Ascending aorta (tissue), 2 donors: ENCODE results near the gene GDPGP1. TPM values are rescaled to one million over a fixed set of nuclear protein-coding genes. Genes with fewer than 3 reads are reported as not detected.
"Not testable (repeated sequence)": the region's sequence is repeated elsewhere in the genome, so short reads cannot be mapped to it uniquely, and the experiment has no call there.

Experiments used
- DNase-seq, 2 donors: peaks; one replicate each; pipeline ENCODE4 v3.0.0-alpha.2; 2019; ENCODE audit warnings: low spot score in 2 of 2
- H3K27ac ChIP-seq, 2 donors: fragments of 200-600 bp; sonication (generic); one replicate each; pipeline ENCODE4 v1.5.1; 2016 to 2017; ENCODE audit warnings: mild to moderate bottlenecking in 1 of 2
- H3K27me3 ChIP-seq: fragments of 200-600 bp; sonication (generic); one replicate; pipeline ENCODE4 v1.5.1; 2017
- H3K36me3 ChIP-seq, 2 donors: fragments of 200-600 bp; sonication (generic); one replicate each; pipeline ENCODE4 v1.5.1; 2016
- H3K4me1 ChIP-seq, 2 donors: fragments of 200-600 bp; sonication (generic); one replicate each; pipeline ENCODE4 v1.5.1; 2016 to 2017; ENCODE audit warnings: mild to moderate bottlenecking in 1 of 2
- H3K4me3 ChIP-seq, 2 donors: fragments of 200-600 bp; sonication (generic); one replicate each; pipeline ENCODE4 v1.5.1; 2016 to 2017; ENCODE audit warnings: mild to moderate bottlenecking in 1 of 2
- H3K9me3 ChIP-seq, 2 donors: fragments of 200-600 bp; sonication (generic); one replicate each; pipeline ENCODE4 v1.5.1; 2016
- CTCF ChIP-seq, 3 experiments: fragments of 200-600 bp in 2 of 3; fragments of 450-650 bp in 1 of 3; sonication (generic) in 2 of 3; IDR thresholded peaks; one replicate each; pipeline ENCODE4 v1.5.1; 2016 to 2019; ENCODE audit warnings: antibody characterized with exemption in 3 of 3, mild to moderate bottlenecking in 1 of 3, moderate library complexity in 1 of 3
- intact Hi-C: fragments of 100-400 bp; cut with DNase I; formaldehyde crosslinking; loops from one replicate; pipeline ENCODE4 v1.15.1; 2023
- total RNA-seq: library from RNA; depleted of rRNA; stranded (reverse); fragments of >200 nt; gene quantifications from one replicate; pipeline ENCODE4 v1.1.0, GENCODE V29; 2016

Gene GDPGP1
- total RNA-seq, result 2.2 TPM

GRCh38 chr15:90234096-90234988, at the start of gene GDPGP1:
Gene GDPGP1 (plus strand): TSS chr15:90234209. CDS start chr15:90240909, 6,700 bp downstream.
- intact Hi-C loops, result loop anchor here (1.0 to 10.0 kb wide), 5 partner anchors 15 to 570 kb away; partner anchors contain the start of genes NGRN, TTLL13 and ZNF710
- peak within 1 kb of the TSS; percentile 95 to 96 for H3K27ac ChIP-seq
- H3K27me3 ChIP-seq, result no peaks in the 10 kb centered on the region
- TF ChIP-seq CTCF (IDR thresholded peaks at IDR 0.05), result no peak
- no peaks in the 10 kb centered on the region for H3K9me3 ChIP-seq
- H3K4me1 ChIP-seq, result peaks cover 0 to 22% of the 10 kb centered on the region in 2 donors
- H3K36me3 ChIP-seq, result peaks cover 15 to 44% of the 10 kb centered on the region in 2 donors
- DNase-seq, result no peak
- peak within 1 kb of the TSS; percentile 91 to 92 for H3K4me3 ChIP-seq

- peak in 1 of 2 donors; percentile 84 for DNase-seq
- H3K4me3 ChIP-seq, result peak overlapping the region; percentile 84 to 87
- peak overlapping the region; percentile 90 for H3K27ac ChIP-seq
- intact Hi-C loops, result loop anchor here (2.0 kb wide), 2 partner anchors 16 to 50 kb away; partner anchors contain the start of genes GDPGP1 and SEMA4B
- peaks cover 3 to 11% of the 10 kb centered on the region in 2 donors for H3K4me1 ChIP-seq
- H3K9me3 ChIP-seq, result no peaks in the 10 kb centered on the region
- no peak for TF ChIP-seq CTCF (IDR thresholded peaks at IDR 0.05)
- H3K36me3 ChIP-seq, result no peaks in the 10 kb centered on the region
- H3K27me3 ChIP-seq, result no peaks in the 10 kb centered on the region
Measured at GRCh38 chr15:90184786-90185704, 49.0 kb upstream of the GDPGP1 start.

GRCh38 chr15:90187257-90187868, 46.6 kb upstream of the GDPGP1 start:
- intact Hi-C loops, result no loop called here
- H3K27ac ChIP-seq, result peak overlapping the region; percentile 40 to 54
- no peaks in the 10 kb centered on the region for H3K9me3 ChIP-seq
- DNase-seq, result no peak
- H3K4me1 ChIP-seq, result peaks cover 3 to 23% of the 10 kb centered on the region in 2 donors
- H3K27me3 ChIP-seq, result no peaks in the 10 kb centered on the region
- no peak overlapping the region for H3K4me3 ChIP-seq
- no peak for TF ChIP-seq CTCF (IDR thresholded peaks at IDR 0.05)
- H3K36me3 ChIP-seq, result no peaks in the 10 kb centered on the region

- H3K27ac ChIP-seq, intact Hi-C loops, H3K9me3 ChIP-seq, DNase-seq, H3K4me3 ChIP-seq, H3K27me3 ChIP-seq, H3K36me3 ChIP-seq: not testable (repeated sequence)
- peaks cover 5 to 30% of the 10 kb centered on the region in 2 donors for H3K4me1 ChIP-seq
Measured at GRCh38 chr15:90188065-90188464, 45.9 kb upstream of the GDPGP1 start.

- Histone ChIP-seq H3K27ac (no peak overlapping the region), H3K4me1 (peaks cover 5 to 30% of the 10 kb centered on the region in 2 donors)
- intact Hi-C loops, result no loop called here
Measured at GRCh38 chr15:90188914-90189748, 44.9 kb upstream of the GDPGP1 start.

More at GRCh38 chr15:90188914-90189748, 44.9 kb upstream of the GDPGP1 start:
- no peak for TF ChIP-seq CTCF (IDR thresholded peaks at IDR 0.05)
- no peaks in the 10 kb centered on the region for H3K9me3 ChIP-seq
- no peaks in the 10 kb centered on the region for H3K27me3 ChIP-seq
- no peak for DNase-seq
- no peaks in the 10 kb centered on the region for H3K36me3 ChIP-seq
- H3K4me3 ChIP-seq, result no peak overlapping the region
